Central memory CD4-positive, alpha-beta T cell (primary cell): ENCODE data around the gene GRID1.

Source experiments
- DNase-seq: peaks from one replicate; pipeline ENCODE4 v3.0.0; 2022

Gene GRID1

GRCh38 chr10:86018735-86019058 is 347.9 kb downstream of the GRID1 start:
- DNase-seq, result no peak

GRCh38 chr10:86017841-86018734 is 348.5 kb downstream of the GRID1 start:
- no peak for DNase-seq

- DNase-seq, result no peak
Measured at GRCh38 chr10:86013568-86013967, 353.0 kb downstream of the GRID1 start.

GRCh38 chr10:86007171-86007570 is 359.4 kb downstream of the GRID1 start:
- DNase-seq, result no peak

- no peak for DNase-seq
Measured at GRCh38 chr10:86004337-86004736, 362.3 kb downstream of the GRID1 start.

- no peak for DNase-seq
Measured at GRCh38 chr10:86003201-86003621, 363.4 kb downstream of the GRID1 start.

- DNase-seq, result no peak
Measured at GRCh38 chr10:86001521-86001920, 365.1 kb downstream of the GRID1 start.

GRCh38 chr10:85997544-85997943 is 369.1 kb downstream of the GRID1 start:
- DNase-seq, result no peak

- no peak for DNase-seq
Measured at GRCh38 chr10:85995791-85996190, 370.8 kb downstream of the GRID1 start.

- DNase-seq, result no peak
Measured at GRCh38 chr10:85993840-85994507, 372.6 kb downstream of the GRID1 start.

- no peak for DNase-seq
Measured at GRCh38 chr10:85993140-85993539, 373.5 kb downstream of the GRID1 start.

GRCh38 chr10:85992324-85992723 is 374.3 kb downstream of the GRID1 start:
- DNase-seq, result no peak

GRCh38 chr10:85986777-85987176 is 379.8 kb downstream of the GRID1 start:
- DNase-seq, result no peak

- no peak for DNase-seq
Measured at GRCh38 chr10:85983051-85983450, 383.5 kb downstream of the GRID1 start.

GRCh38 chr10:85979598-85979997 is 387.0 kb downstream of the GRID1 start:
- DNase-seq, result no peak

GRCh38 chr10:85978566-85979358 is 387.8 kb downstream of the GRID1 start:
- DNase-seq, result no peak

- no peak for DNase-seq
Measured at GRCh38 chr10:85977642-85978041, 389.0 kb downstream of the GRID1 start.

GRCh38 chr10:85976267-85976793 is 390.3 kb downstream of the GRID1 start:
- no peak for DNase-seq

- DNase-seq, result no peak
Measured at GRCh38 chr10:85971494-85971893, 395.1 kb downstream of the GRID1 start.

GRCh38 chr10:85967594-85967993 is 399.0 kb downstream of the GRID1 start:
- no peak for DNase-seq

- DNase-seq, result no peak
Measured at GRCh38 chr10:85961479-85962067, 405.0 kb downstream of the GRID1 start.

GRCh38 chr10:85961073-85961472 is 405.5 kb downstream of the GRID1 start:
- DNase-seq, result no peak

- no peak for DNase-seq
Measured at GRCh38 chr10:85959239-85959638, 407.4 kb downstream of the GRID1 start.
